Measurements from ENCODE around the gene MAP3K21. TPM values are rescaled to one million over a fixed set of nuclear protein-coding genes. Genes with fewer than 3 reads are reported as not detected.

Gene MAP3K21
- total and polyA plus RNA-seq, 7 experiments from 2014 or later = 0.12 to 1.0 (median 0.82) TPM

- peaks cover 41 to 71% (median 57%) of the 10 kb centered on the region in 5 donors for H3K27me3 Mint-ChIP-seq
Measured at GRCh38 chr1:233340966-233341516, 13.5 kb downstream of the MAP3K21 start.

GRCh38 chr1:233342086-233342485 is 14.6 kb downstream of the MAP3K21 start:
- H3K36me3 ChIP-seq (ENCODE audit: control insufficient read depth in 2 of 3, insufficient read depth in 3 of 3, low read length in 3 of 3) = no peaks in the 10 kb centered on the region
- H3K4me1 Mint-ChIP-seq = peaks cover 0 to 2% (median 0%) of the 10 kb centered on the region in 7 donors
- ChIA-PET POLR2A (no interaction called here), CTCF (no interaction called here)
- intact Hi-C loops (cut with micrococcal nuclease) = no loop called here
- no peaks in the 10 kb centered on the region for H3K27me3 ChIP-seq (ENCODE audit: control insufficient read depth in 2 of 2, insufficient read depth in 2 of 2, low read length in 2 of 2)
- H3K4me1 ChIP-seq (ENCODE audit: control insufficient read depth in 2 of 2, insufficient read depth in 2 of 2, low read length in 2 of 2) = no peaks in the 10 kb centered on the region
- H3K27me3 Mint-ChIP-seq = peaks cover 33 to 62% (median 49%) of the 10 kb centered on the region in 5 donors
- peaks cover 0 to 4% (median 0%) of the 10 kb centered on the region in 5 donors for H3K36me3 Mint-ChIP-seq
- no peak for ATAC-seq
- no peak overlapping the region for H3K4me3 ChIP-seq (ENCODE audit: low read length)
- no peak for DNase-seq
- H3K4me3 Mint-ChIP-seq = no peak overlapping the region
- peaks cover 0 to 5% (median 0%) of the 10 kb centered on the region in 11 donors for H3K9me3 Mint-ChIP-seq
- no peaks in the 10 kb centered on the region for H3K9me3 ChIP-seq (ENCODE audit: control insufficient read depth in 2 of 3, low read length in 3 of 3)
- H3K27ac ChIP-seq (ENCODE audit: low read depth, low read length) = no peak overlapping the region
- no peak overlapping the region for H3K27ac Mint-ChIP-seq

More at GRCh38 chr1:233340966-233341516, 13.5 kb downstream of the MAP3K21 start:
- H3K27me3 ChIP-seq (ENCODE audit: control insufficient read depth in 2 of 2, insufficient read depth in 2 of 2, low read length in 2 of 2) = no peaks in the 10 kb centered on the region
- no peaks in the 10 kb centered on the region for H3K9me3 ChIP-seq (ENCODE audit: control insufficient read depth in 2 of 3, low read length in 3 of 3)
- no peaks in the 10 kb centered on the region for H3K4me1 ChIP-seq (ENCODE audit: control insufficient read depth in 2 of 2, insufficient read depth in 2 of 2, low read length in 2 of 2)
- POLR2A ChIA-PET = no interaction called here
- no peak overlapping the region for H3K4me3 ChIP-seq (ENCODE audit: low read length)
- Mint-ChIP-seq H3K4me3 (no peak overlapping the region), H3K27ac (no peak overlapping the region), H3K9me3 (peaks cover 0 to 5% (median 0%) of the 10 kb centered on the region in 11 donors), H3K4me1 (peaks cover 0 to 2% (median 0%) of the 10 kb centered on the region in 7 donors), H3K36me3 (peaks cover 0 to 4% (median 0%) of the 10 kb centered on the region in 5 donors)
- DNase-seq = no peak
- no peak overlapping the region for H3K27ac ChIP-seq (ENCODE audit: low read depth, low read length)
- intact Hi-C loops (cut with micrococcal nuclease) = no loop called here
- no peak for ATAC-seq
- H3K36me3 ChIP-seq (ENCODE audit: control insufficient read depth in 2 of 3, insufficient read depth in 3 of 3, low read length in 3 of 3) = no peaks in the 10 kb centered on the region
- CTCF ChIA-PET = no interaction called here

GRCh38 chr1:233343262-233343661 is 15.7 kb downstream of the MAP3K21 start:
- Mint-ChIP-seq H3K4me3 (no peak overlapping the region), H3K27ac (no peak overlapping the region), H3K4me1 (no peaks in the 10 kb centered on the region), H3K9me3 (peaks cover 0 to 5% (median 0%) of the 10 kb centered on the region in 11 donors), H3K36me3 (peaks cover 0 to 4% (median 0%) of the 10 kb centered on the region in 5 donors), H3K27me3 (peaks cover 27 to 51% (median 41%) of the 10 kb centered on the region in 5 donors)
- Histone ChIP-seq H3K27ac (ENCODE audit: low read depth, low read length) (no peak overlapping the region), H3K4me1 (ENCODE audit: control insufficient read depth in 2 of 2, insufficient read depth in 2 of 2, low read length in 2 of 2) (no peaks in the 10 kb centered on the region), H3K9me3 (ENCODE audit: control insufficient read depth in 2 of 3, low read length in 3 of 3) (no peaks in the 10 kb centered on the region), H3K4me3 (ENCODE audit: low read length) (no peak overlapping the region), H3K36me3 (ENCODE audit: control insufficient read depth in 2 of 3, insufficient read depth in 3 of 3, low read length in 3 of 3) (no peaks in the 10 kb centered on the region), H3K27me3 (ENCODE audit: control insufficient read depth in 2 of 2, insufficient read depth in 2 of 2, low read length in 2 of 2) (no peaks in the 10 kb centered on the region)
- CTCF ChIA-PET = no interaction called here
- ATAC-seq = no peak
- DNase-seq = no peak
- intact Hi-C loops (cut with micrococcal nuclease) = no loop called here
- POLR2A ChIA-PET = no interaction called here

DNA sequence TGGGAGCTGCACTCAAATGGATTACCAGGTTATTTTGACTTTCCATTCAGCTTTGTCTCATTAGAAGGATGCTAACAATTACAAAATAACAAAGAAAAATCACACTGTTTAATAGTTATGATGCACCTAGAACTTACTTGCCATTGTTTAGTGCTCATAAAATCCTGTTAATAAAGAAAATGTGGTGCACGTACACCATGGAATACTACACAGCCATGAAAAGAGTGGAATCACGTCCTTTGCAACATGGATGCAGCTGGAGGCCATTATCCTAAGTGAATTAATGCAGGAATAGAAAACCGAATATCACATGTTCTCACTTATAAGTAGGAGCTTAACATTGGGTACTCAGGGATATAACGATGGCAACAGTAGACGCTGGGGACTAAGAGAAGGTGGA is 19.8 kb downstream of the MAP3K21 start:
- intact Hi-C loops (cut with micrococcal nuclease) = no loop called here
- H3K4me3 ChIP-seq (ENCODE audit: low read length) = no peak overlapping the region
- no peak overlapping the region for H3K27ac ChIP-seq (ENCODE audit: low read depth, low read length)
- Mint-ChIP-seq H3K36me3 (peaks cover 0 to 4% (median 0%) of the 10 kb centered on the region in 5 donors), H3K27me3 (peaks cover 7 to 24% (median 16%) of the 10 kb centered on the region in 5 donors), H3K4me3 (no peak overlapping the region), H3K27ac (no peak overlapping the region), H3K9me3 (peaks cover 0 to 5% (median 0%) of the 10 kb centered on the region in 11 donors), H3K4me1 (no peaks in the 10 kb centered on the region)
- ChIA-PET POLR2A (no interaction called here), CTCF (no interaction called here)
- no peak for DNase-seq
- H3K9me3 ChIP-seq (ENCODE audit: control insufficient read depth in 2 of 3, low read length in 3 of 3) = no peaks in the 10 kb centered on the region
- no peaks in the 10 kb centered on the region for H3K4me1 ChIP-seq (ENCODE audit: control insufficient read depth in 2 of 2, insufficient read depth in 2 of 2, low read length in 2 of 2)
- no peaks in the 10 kb centered on the region for H3K36me3 ChIP-seq (ENCODE audit: control insufficient read depth in 2 of 3, insufficient read depth in 3 of 3, low read length in 3 of 3)
- no peak for ATAC-seq
- H3K27me3 ChIP-seq (ENCODE audit: control insufficient read depth in 2 of 2, insufficient read depth in 2 of 2, low read length in 2 of 2) = no peaks in the 10 kb centered on the region

GRCh38 chr1:233349137-233349536 is 21.6 kb downstream of the MAP3K21 start:
- ATAC-seq (no peak), DNase-seq (no peak)
- intact Hi-C loops (cut with micrococcal nuclease) = no loop called here
- Mint-ChIP-seq H3K27ac (no peak overlapping the region), H3K9me3 (peaks cover 0 to 3% (median 0%) of the 10 kb centered on the region in 11 donors), H3K27me3 (peaks cover 0 to 11% (median 6%) of the 10 kb centered on the region in 5 donors), H3K4me1 (no peaks in the 10 kb centered on the region), H3K4me3 (no peak overlapping the region), H3K36me3 (no peaks in the 10 kb centered on the region)
- ChIA-PET CTCF (no interaction called here), POLR2A (no interaction called here)
- no peaks in the 10 kb centered on the region for H3K27me3 ChIP-seq (ENCODE audit: control insufficient read depth in 2 of 2, insufficient read depth in 2 of 2, low read length in 2 of 2)
- no peak overlapping the region for H3K4me3 ChIP-seq (ENCODE audit: low read length)
- no peaks in the 10 kb centered on the region for H3K9me3 ChIP-seq (ENCODE audit: control insufficient read depth in 2 of 3, low read length in 3 of 3)
- no peaks in the 10 kb centered on the region for H3K4me1 ChIP-seq (ENCODE audit: control insufficient read depth in 2 of 2, insufficient read depth in 2 of 2, low read length in 2 of 2)
- H3K27ac ChIP-seq (ENCODE audit: low read depth, low read length) = no peak overlapping the region
- no peaks in the 10 kb centered on the region for H3K36me3 ChIP-seq (ENCODE audit: control insufficient read depth in 2 of 3, insufficient read depth in 3 of 3, low read length in 3 of 3)

DNA sequence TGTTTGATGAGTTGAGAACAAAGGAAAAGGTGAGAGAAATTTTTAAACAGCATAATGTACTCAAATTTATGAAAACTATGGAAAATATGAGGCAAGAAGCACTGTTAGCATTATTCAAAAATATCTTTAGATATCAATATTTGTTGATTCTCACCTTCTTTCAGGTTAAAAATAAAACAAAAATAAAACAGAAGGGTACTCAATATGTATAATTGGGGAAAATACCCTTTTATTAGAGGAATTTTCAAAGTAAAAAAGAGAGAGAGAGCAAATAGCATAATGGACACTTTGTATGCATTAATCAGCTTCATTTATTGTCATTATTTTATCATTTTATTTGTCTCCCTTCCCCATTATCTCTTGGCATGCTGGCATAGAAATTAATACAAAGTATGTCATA is 27.5 kb downstream of the MAP3K21 start:
- H3K9me3 ChIP-seq (ENCODE audit: control insufficient read depth in 2 of 3, low read length in 3 of 3) = no peaks in the 10 kb centered on the region
- CTCF ChIA-PET = no interaction called here
- Mint-ChIP-seq H3K4me1 (peaks cover 0 to 11% (median 0%) of the 10 kb centered on the region in 7 donors), H3K36me3 (peaks cover 0 to 3% (median 0%) of the 10 kb centered on the region in 5 donors), H3K9me3 (no peaks in the 10 kb centered on the region), H3K27ac (no peak overlapping the region), H3K4me3 (no peak overlapping the region), H3K27me3 (peaks cover 0 to 6% (median 3%) of the 10 kb centered on the region in 5 donors)
- H3K4me3 ChIP-seq (ENCODE audit: low read length) = no peak overlapping the region
- intact Hi-C loops (cut with micrococcal nuclease) = no loop called here
- DNase-seq (no peak), ATAC-seq (no peak)
- no peaks in the 10 kb centered on the region for H3K36me3 ChIP-seq (ENCODE audit: control insufficient read depth in 2 of 3, insufficient read depth in 3 of 3, low read length in 3 of 3)
- H3K27ac ChIP-seq (ENCODE audit: low read depth, low read length) = no peak overlapping the region
- H3K27me3 ChIP-seq (ENCODE audit: control insufficient read depth in 2 of 2, insufficient read depth in 2 of 2, low read length in 2 of 2) = no peaks in the 10 kb centered on the region
- POLR2A ChIA-PET = no interaction called here
- no peaks in the 10 kb centered on the region for H3K4me1 ChIP-seq (ENCODE audit: control insufficient read depth in 2 of 2, insufficient read depth in 2 of 2, low read length in 2 of 2)

Measured in naive thymus-derived CD4-positive, alpha-beta T cell (primary cell).